Measurements from ENCODE around the gene ARL8B.

DNA sequence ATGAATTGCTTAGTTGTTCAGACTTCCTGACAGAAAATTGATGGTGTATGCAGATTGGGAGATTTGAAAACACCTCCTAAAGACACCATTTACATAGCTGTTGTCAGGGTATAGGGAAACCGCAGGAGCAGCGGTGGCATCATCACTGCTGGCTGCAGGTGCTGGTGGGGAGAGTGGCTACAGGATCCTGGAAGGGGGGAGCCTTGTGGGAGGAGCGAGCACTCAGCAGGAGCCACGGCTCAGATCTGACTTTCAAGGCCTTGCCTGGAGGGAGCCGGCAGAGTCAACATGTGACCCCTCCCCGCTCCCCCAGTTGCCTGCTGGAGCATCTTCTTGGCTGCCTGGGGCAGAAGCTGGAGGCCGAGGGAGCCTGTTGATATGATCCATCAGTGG is 91.5 kb downstream of the ARL8B start:
- TF ChIP-seq, protein P1, sequence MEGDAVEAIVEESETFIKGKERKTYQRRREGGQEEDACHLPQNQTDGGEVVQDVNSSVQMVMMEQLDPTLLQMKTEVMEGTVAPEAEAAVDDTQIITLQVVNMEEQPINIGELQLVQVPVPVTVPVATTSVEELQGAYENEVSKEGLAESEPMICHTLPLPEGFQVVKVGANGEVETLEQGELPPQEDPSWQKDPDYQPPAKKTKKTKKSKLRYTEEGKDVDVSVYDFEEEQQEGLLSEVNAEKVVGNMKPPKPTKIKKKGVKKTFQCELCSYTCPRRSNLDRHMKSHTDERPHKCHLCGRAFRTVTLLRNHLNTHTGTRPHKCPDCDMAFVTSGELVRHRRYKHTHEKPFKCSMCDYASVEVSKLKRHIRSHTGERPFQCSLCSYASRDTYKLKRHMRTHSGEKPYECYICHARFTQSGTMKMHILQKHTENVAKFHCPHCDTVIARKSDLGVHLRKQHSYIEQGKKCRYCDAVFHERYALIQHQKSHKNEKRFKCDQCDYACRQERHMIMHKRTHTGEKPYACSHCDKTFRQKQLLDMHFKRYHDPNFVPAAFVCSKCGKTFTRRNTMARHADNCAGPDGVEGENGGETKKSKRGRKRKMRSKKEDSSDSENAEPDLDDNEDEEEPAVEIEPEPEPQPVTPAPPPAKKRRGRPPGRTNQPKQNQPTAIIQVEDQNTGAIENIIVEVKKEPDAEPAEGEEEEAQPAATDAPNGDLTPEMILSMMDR (conservative IDR thresholded peaks at IDR 0.05 in 1 of 2, IDR thresholded peaks at IDR 0.05 in 1 of 2; ENCODE audit: extremely low read depth in 1 of 2, insufficient read depth in 1 of 2, low read depth in 1 of 2, low read length in 2 of 2): no peak
- no peak for TF ChIP-seq EZH2 (IDR thresholded peaks at IDR 0.05; ENCODE audit: borderline replicate concordance, low read length)
